ENCODE results near the gene LEKR1. TPM values are rescaled to one million over a fixed set of nuclear protein-coding genes. Genes with fewer than 3 reads are reported as not detected.
A peak's percentile ranks its signal among the peaks of the same experiment; 100 is the strongest.

LEKR1 gene
- total and polyA plus RNA-seq, 9 of the 15 experiments (the other 6 are each of a cell fraction or from before 2014, with no cell fraction given): 0.76 to 1.8 (median 1.2) TPM

GRCh38 chr3:156978481-156978961 is 152.4 kb downstream of the LEKR1 start (continued):
- TF ChIP-seq THRA (IDR thresholded peaks at IDR 0.05): no peak

GRCh38 chr3:156981005-156981404 is 154.9 kb downstream of the LEKR1 start:
- no peak for FAIRE-seq
- Histone ChIP-seq H3K9me1 (ENCODE audit: control insufficient read depth, insufficient read depth, low read length) (no peaks in the 10 kb centered on the region), H3K79me2 (ENCODE audit: control insufficient read depth, insufficient read depth, low read length) (no peaks in the 10 kb centered on the region), H2AFZ (ENCODE audit: low read depth, low read length) (no peak overlapping the region), H3K4me2 (ENCODE audit: insufficient read depth, low read length) (no peak overlapping the region), H3K9ac (ENCODE audit: insufficient read depth in 1 of 2, low read depth in 2 of 2, low read length in 2 of 2) (no peak overlapping the region), H3K9me3 (replicated peaks; ENCODE audit: control insufficient read depth, insufficient read depth, low read depth, low read length) (no peaks in the 10 kb centered on the region), H3K27me3 (ENCODE audit: control insufficient read depth in 2 of 2, insufficient read depth in 2 of 2, low read length in 2 of 2) (no peaks in the 10 kb centered on the region), H3K4me3 (no peak overlapping the region), H3K4me1 (replicated peaks in 1 of 2; ENCODE audit: control insufficient read depth in 2 of 2, insufficient read depth in 2 of 2, low read length in 2 of 2) (no peaks in the 10 kb centered on the region), H3K27ac (ENCODE audit: extremely low read depth, low read depth, low read length) (no peak overlapping the region), H4K20me1 (replicated peaks; ENCODE audit: control insufficient read depth, insufficient read depth, low read length) (no peaks in the 10 kb centered on the region), H3K36me3 (ENCODE audit: control insufficient read depth, insufficient read depth, low read length) (no peaks in the 10 kb centered on the region)
- ChIA-PET CTCF (ENCODE audit: low intra/inter-chr PET ratio) (no interaction called here), POLR2A (no interaction called here)
- intact Hi-C loops (cut with micrococcal nuclease) (loop anchor here (10.0 kb wide), 1 partner anchor 154 kb away; no protein-coding TSS in a partner anchor), in situ Hi-C loops (cut with MboI) (no loop called here)
- no TSS peak for BruUV-seq (replicated peaks)
- TF ChIP-seq CEBPB (tag; IDR thresholded peaks at IDR 0.05): peak; percentile 88
- no peak for TF ChIP-seq ZNF830 (CRISPR knock-in tag; IDR thresholded peaks at IDR 0.05)
- TF ChIP-seq CEBPG (CRISPR knock-in tag; IDR thresholded peaks at IDR 0.05): no peak
- TF ChIP-seq CEBPG (tag; conservative IDR thresholded peaks at IDR 0.05 in 1 of 2, IDR thresholded peaks at IDR 0.05 in 1 of 2): peak; percentile 47 to 77; a peak in 3 of 4 replicates
- 18% methylated on average over 3 of the region's 3 CpGs for WGBS (ENCODE audit: insufficient coverage, low coverage, missing lambda C conversion rate)
- no peak for ATAC-seq
- DNase-seq (ENCODE audit: extremely low read depth in 1 of 4, low spot score in 3 of 4): no peak

All from K562 (cell line).